Suppressor macrophage treated with lipopolysaccharide for 1 hour (primary cell): Measurements from ENCODE around the gene RXYLT1.
"Not testable (repeated sequence)": the region's sequence is repeated elsewhere in the genome, so short reads cannot be mapped to it uniquely, and the experiment has no call there.

Source experiments
- DNase-seq, 3 donors: peaks; one replicate each; pipeline ENCODE4 v3.0.0-alpha.2; 2020 to 2022

Gene RXYLT1, protein sequence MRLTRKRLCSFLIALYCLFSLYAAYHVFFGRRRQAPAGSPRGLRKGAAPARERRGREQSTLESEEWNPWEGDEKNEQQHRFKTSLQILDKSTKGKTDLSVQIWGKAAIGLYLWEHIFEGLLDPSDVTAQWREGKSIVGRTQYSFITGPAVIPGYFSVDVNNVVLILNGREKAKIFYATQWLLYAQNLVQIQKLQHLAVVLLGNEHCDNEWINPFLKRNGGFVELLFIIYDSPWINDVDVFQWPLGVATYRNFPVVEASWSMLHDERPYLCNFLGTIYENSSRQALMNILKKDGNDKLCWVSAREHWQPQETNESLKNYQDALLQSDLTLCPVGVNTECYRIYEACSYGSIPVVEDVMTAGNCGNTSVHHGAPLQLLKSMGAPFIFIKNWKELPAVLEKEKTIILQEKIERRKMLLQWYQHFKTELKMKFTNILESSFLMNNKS

GRCh38 chr12:63779498-63780481, at the start of gene RXYLT1:
Gene RXYLT1 (plus strand): TSS chr12:63779909. CDS start chr12:63779961, 52 bp downstream.
- peak; percentile 85 to 94 (median 89) for DNase-seq

DNA sequence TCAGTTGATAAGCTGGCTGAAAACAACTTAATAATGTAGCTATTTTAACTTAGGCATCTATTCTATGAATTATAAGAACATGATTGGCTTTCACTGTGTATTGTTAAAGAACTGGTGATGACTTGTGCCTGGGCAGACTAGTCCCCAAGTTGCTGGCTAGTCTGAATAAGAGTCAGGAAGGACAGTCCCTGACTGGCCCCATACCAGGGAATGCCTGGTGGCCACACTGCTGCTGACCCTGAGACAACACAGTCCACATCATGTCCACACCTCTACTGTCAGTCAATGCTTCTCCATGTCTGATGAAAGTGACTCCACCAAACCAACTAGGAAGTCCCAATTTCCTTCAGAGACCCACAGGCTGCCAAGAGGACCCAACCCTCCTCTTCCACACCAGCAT, 46.9 kb upstream of the RXYLT1 start:
- DNase-seq, result not testable (repeated sequence)

GRCh38 chr12:63733585-63733984, 46.1 kb upstream of the RXYLT1 start:
- not testable (repeated sequence) for DNase-seq

DNA sequence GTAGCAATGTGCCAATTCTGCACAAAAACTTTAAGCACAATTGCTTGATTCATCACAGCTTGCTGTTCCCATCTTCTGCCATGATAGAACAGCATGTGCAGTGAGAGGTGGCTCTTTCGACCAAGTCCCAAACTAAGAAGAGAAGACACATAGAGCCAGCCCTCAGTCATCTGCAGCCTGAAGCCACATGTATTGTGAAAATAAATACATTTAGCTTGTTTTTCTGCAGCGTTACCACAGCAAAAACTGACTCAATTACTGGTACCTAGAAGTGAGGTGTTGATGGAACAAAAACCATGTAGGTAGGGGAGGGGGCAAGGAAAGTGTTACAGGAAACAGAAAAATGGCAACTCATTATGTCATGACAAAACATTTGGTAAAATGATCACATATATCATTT, 39.2 kb upstream of the RXYLT1 start:
- not testable (repeated sequence) for DNase-seq

GRCh38 chr12:63741431-63741830, 38.3 kb upstream of the RXYLT1 start:
- DNase-seq, result not testable (repeated sequence)

- not testable (repeated sequence) for DNase-seq
These were observed 35.6 kb upstream of the RXYLT1 start for GRCh38 chr12:63744110-63744509.

DNA sequence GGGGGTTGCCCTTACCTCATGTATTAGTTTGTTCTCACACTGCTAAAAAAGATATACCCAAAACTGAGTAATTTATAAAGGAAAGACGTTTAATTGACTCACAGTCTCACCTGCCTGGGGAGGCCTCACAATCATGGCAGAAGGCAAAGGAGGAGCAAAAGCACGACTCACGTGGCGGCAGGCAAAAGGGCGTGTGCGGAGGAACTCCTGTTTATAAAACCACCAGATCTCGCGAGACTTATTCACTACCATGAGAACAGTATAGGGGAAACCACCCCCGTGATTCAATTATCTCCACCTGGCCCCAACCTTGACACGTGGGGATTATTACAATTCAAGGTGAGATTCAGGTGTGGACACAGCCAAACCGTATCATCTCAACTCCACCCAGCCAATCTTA, 33.2 kb upstream of the RXYLT1 start:
- not testable (repeated sequence) for DNase-seq

GRCh38 chr12:63747136-63747535, 32.6 kb upstream of the RXYLT1 start:
- DNase-seq, result not testable (repeated sequence)

DNA sequence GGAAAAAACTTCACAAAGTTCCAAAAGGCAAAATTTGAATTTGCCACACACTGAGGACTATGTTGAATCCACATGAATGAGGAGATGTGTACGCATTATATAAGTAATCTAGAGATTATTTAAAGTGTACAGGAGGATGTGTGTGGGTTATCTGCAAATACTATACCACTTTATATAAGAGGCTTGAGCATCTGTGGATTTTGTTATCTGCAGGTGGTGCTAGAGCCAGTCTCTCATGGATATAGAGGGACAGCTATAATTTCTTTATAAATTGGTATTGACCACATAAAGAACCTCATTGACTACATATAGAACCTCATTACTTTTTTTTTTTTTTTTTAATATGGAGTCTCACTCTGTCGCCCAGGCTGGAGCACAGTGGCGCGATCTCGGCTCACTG, 32.2 kb upstream of the RXYLT1 start:
- no peak for DNase-seq

DNA sequence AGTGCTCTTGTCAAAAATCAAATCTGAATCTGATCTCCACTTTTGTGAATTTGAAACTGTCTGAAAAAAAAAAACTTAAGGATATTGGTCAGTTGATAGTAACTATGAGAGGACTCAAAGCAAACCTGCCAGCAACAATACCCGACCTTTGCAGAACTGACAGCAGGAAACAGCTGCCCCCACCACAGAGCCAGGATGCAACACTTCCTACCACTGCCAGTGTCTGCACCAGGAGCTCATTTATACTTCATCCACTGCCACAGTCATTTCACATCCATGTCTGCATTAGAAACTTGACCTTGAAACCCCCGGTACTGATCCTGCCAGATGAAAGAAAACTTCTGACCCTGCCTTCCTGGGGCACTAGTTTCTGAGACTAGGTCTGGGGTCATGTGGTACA, 27.4 kb upstream of the RXYLT1 start:
- no peak for DNase-seq

- DNase-seq, result peak in 1 of 3 donors; percentile 18
These were observed 26.9 kb upstream of the RXYLT1 start for GRCh38 chr12:63752841-63753240.

- DNase-seq, result no peak
These were observed 26.0 kb upstream of the RXYLT1 start for GRCh38 chr12:63753743-63754142.

DNA sequence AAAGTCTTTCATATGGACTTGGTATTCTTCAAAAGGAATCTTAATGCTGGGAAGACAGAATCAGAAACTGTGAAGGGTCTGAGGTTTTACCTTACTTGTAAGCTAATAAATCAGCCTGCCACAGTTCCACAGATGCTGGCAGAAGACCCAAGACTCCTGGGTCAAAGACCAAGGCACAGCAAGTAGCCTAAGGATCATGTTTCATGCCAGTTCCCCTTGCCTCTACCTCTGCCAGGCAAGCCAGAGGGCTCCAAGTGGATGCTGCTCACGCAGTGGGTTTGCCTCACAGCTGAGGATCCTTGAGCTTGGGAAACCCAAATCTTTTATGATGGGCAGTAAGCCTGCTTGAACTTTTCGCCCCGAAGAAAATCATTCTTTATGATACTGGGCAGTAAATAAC, 15.2 kb upstream of the RXYLT1 start:
- DNase-seq, result no peak

DNA sequence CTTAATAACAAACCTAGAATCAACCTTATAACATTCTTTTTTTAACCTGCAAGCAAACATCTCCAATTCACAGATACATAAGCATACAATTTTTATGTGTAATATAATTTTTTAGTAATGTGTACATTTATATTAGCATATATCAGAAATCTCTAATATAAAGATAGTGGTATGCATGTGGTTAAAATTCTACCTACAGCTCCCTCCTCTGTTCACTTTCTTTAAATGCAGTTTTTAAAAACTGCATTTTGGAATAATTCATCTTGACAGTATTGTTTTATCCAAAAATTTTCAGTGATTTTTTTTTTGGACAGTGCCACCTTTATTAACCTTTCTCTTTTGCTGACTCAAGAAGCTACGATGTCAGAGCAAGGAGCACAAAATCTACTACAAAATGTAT, 13.2 kb upstream of the RXYLT1 start:
- no peak for DNase-seq

GRCh38 chr12:63770375-63770774, 9.3 kb upstream of the RXYLT1 start:
- DNase-seq, result no peak

DNA sequence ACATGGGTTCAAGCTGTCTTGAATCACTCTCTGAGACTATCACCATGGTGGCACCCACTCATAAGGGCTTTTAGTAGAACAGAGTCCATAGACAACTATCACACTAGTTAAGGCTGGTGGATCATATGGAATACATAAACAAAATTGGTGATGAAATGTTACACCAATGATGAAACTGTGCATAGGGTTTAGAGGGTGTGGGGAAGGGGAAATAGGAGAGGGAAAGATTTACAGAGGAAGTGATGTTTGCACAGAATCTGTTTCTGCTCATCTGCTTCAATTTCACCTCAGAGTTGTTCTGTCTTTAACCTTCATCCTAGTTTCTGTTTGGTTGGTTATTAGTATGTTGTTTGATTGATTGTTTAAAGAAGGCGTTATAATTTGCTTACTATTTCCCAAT, 2.4 kb upstream of the RXYLT1 start:
- DNase-seq, result peak; percentile 25 to 46 (median 36)

DNA sequence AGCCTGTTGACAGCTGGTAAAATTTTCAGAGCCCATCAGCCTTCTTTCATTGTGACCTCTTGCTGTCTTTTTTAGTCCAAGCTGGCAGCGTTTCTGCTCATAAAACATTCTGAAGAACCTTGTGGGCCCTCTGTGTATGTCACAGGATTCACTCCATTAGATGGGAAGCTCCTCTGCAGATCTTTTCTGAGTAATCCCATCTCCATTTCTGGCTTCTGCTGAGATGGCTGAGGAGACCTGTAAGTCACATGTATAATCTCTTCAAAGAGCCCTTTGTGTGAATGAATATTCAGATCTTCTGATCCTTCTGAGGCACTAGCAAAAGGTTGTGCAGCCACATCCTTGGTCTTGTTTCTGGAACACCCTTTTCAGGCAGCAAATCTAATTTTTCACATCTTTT, 2.8 kb downstream of the RXYLT1 start:
- DNase-seq, result no peak

DNA sequence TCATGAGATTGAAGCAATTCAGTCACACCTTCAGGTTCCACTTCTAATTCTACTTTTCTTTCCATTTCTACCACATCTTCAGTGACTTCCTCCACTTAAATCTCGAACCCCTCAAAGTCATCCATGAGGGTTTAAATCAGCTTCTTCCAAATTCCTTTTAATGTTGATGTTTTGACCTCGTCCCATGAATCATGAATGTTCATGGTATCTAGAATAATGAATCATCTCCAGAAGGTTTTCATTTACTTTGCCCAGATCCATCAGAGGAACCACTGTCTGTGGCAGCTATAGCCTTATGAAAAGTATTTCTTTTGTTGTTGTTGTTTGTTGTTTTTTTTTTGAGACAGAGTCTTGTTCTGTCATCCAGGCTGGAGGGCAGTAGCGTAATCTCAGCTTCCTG, 7.6 kb downstream of the RXYLT1 start:
- no peak for DNase-seq

GRCh38 chr12:63790608-63790945, 10.9 kb downstream of the RXYLT1 start:
- no peak for DNase-seq

- no peak for DNase-seq
These were observed 12.6 kb downstream of the RXYLT1 start for GRCh38 chr12:63792338-63792737.

GRCh38 chr12:63795032-63795687, 15.5 kb downstream of the RXYLT1 start:
- no peak for DNase-seq

DNA sequence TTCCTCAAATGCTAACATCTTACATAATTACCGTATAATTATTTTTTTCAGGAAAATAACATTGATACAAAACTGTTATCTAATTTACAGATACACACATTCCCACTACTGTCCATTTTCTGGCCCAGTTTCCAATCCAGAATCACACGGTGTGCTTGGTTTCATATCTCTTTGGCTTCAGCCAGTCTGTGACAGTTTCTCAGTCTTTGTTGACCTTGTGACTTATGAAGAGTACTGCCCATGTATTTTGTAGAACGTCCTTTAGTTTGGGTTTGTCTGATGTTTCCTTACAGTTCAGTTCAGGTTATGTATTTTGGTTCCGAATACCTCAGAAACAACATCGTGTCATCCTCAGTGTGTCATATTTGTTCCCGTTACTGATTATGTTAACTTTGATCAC, 16.2 kb downstream of the RXYLT1 start:
- no peak for DNase-seq

DNA sequence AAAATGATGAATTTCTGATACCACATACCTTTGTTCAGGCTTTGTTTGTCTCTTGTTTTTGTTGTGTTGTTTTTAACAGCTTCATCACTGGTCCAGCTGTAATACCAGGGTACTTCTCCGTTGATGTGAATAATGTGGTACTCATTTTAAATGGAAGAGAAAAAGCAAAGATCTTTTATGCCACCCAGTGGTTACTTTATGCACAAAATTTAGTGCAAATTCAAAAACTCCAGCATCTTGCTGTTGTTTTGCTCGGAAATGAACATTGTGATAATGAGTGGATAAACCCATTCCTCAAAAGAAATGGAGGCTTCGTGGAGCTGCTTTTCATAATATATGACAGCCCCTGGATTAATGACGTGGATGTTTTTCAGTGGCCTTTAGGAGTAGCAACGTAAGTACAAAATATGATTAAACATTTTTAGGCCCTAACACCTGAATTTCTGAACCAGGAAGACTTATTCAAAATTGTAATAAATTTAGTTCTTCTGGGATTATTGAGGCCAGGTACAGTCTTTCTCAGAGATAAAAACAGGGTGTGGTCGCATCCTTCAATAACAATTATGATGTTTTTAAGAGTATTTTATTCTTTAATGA, 22.4 kb downstream of the RXYLT1 start:
- DNase-seq, result peak; percentile 42 to 54 (median 53)
